ENCODE data around the gene WASF2. TPM values are rescaled to one million over a fixed set of nuclear protein-coding genes. Genes with fewer than 3 reads are reported as not detected.

The WASF2 gene
- total and polyA plus RNA-seq, 12 donors = 17.4 to 159 (median 60.9) TPM

- H3K36me3 ChIP-seq (replicated peaks in 1 of 2) = no peaks in the 10 kb centered on the region
- no peaks in the 10 kb centered on the region for H3K27me3 ChIP-seq
- intact Hi-C loops (cut with DNase I) = loop anchor here (5.0 to 10.0 kb wide), 3 partner anchors 155 to 265 kb away; partner anchors contain the start of gene AHDC1 (in 1 of the 2)
- peak in 1 of 7 donors; percentile 35 for DNase-seq
- peaks cover 15 to 33% of the 10 kb centered on the region in 2 donors for H3K4me1 ChIP-seq (replicated peaks in 1 of 2)
- WGBS, 4 donors = 37 to 55% (median 44%) methylated on average over 6 to 19 of the region's 19 CpGs
- H3K27ac ChIP-seq = no peak overlapping the region
- H3K4me3 ChIP-seq = no peak overlapping the region
- H3K9me3 ChIP-seq (replicated peaks in 1 of 3) = no peaks in the 10 kb centered on the region
- no peak for TF ChIP-seq POLR2A (IDR thresholded peaks at IDR 0.05)
- TF ChIP-seq CTCF (IDR thresholded peaks at IDR 0.05) = no peak
Observed at GRCh38 chr1:27399251-27400025, 90.5 kb downstream of the WASF2 start.

- intact Hi-C loops (cut with DNase I) = loop anchor here (5.0 to 10.0 kb wide), 2 partner anchors 204 to 266 kb away; partner anchors contain the start of gene AHDC1 (in 1 of the 2)
- no peak for DNase-seq
- Histone ChIP-seq H3K27ac (no peak overlapping the region), H3K4me3 (no peak overlapping the region), H3K36me3 (replicated peaks in 1 of 2) (no peaks in the 10 kb centered on the region), H3K27me3 (no peaks in the 10 kb centered on the region), H3K9me3 (replicated peaks in 1 of 3) (no peaks in the 10 kb centered on the region), H3K4me1 (replicated peaks in 1 of 2) (peaks cover 15 to 24% of the 10 kb centered on the region in 2 donors)
- 31 to 79% (median 64%) methylated on average over 1 to 4 of the region's 4 CpGs for WGBS, 4 donors
- no peak for TF ChIP-seq CTCF (IDR thresholded peaks at IDR 0.05)
- no peak for TF ChIP-seq POLR2A (IDR thresholded peaks at IDR 0.05)
Observed at GRCh38 chr1:27398405-27399149, 91.4 kb downstream of the WASF2 start.

- no peak overlapping the region for H3K4me3 ChIP-seq
- no peaks in the 10 kb centered on the region for H3K9me3 ChIP-seq (replicated peaks in 1 of 3)
- H3K4me1 ChIP-seq (replicated peaks in 1 of 2) = peaks cover 13 to 17% of the 10 kb centered on the region in 2 donors
- TF ChIP-seq POLR2A (IDR thresholded peaks at IDR 0.05) (no peak), CTCF (IDR thresholded peaks at IDR 0.05) (no peak)
- H3K27me3 ChIP-seq = no peaks in the 10 kb centered on the region
- H3K36me3 ChIP-seq (replicated peaks in 1 of 2) = no peaks in the 10 kb centered on the region
- 62 to 74% (median 69%) methylated on average over 7 of the region's 7 CpGs for WGBS, 4 donors
- no peak overlapping the region for H3K27ac ChIP-seq
- intact Hi-C loops (cut with DNase I) = loop anchor here (5.0 to 10.0 kb wide), 2 partner anchors 205 to 267 kb away; partner anchors contain the start of gene AHDC1 (in 1 of the 2)
- no peak for DNase-seq
Observed at GRCh38 chr1:27397749-27398148, 92.2 kb downstream of the WASF2 start.

GRCh38 chr1:27397110-27397509 lies 92.9 kb downstream of the WASF2 start:
- 72 to 93% (median 77%) methylated on average over 3 of the region's 3 CpGs for WGBS, 4 donors
- Histone ChIP-seq H3K9me3 (replicated peaks in 1 of 3) (no peaks in the 10 kb centered on the region), H3K27me3 (no peaks in the 10 kb centered on the region), H3K4me3 (no peak overlapping the region), H3K4me1 (replicated peaks in 1 of 2) (peaks cover 10 to 15% of the 10 kb centered on the region in 2 donors), H3K27ac (no peak overlapping the region), H3K36me3 (replicated peaks in 1 of 2) (no peaks in the 10 kb centered on the region)
- no peak for DNase-seq
- intact Hi-C loops (cut with DNase I) = loop anchor here (5.0 to 10.0 kb wide), 2 partner anchors 205 to 268 kb away; partner anchors contain the start of gene AHDC1 (in 1 of the 2)
- TF ChIP-seq CTCF (IDR thresholded peaks at IDR 0.05) (no peak), POLR2A (IDR thresholded peaks at IDR 0.05) (no peak)
